ENCODE measurements around the gene ARAP3.

DNA sequence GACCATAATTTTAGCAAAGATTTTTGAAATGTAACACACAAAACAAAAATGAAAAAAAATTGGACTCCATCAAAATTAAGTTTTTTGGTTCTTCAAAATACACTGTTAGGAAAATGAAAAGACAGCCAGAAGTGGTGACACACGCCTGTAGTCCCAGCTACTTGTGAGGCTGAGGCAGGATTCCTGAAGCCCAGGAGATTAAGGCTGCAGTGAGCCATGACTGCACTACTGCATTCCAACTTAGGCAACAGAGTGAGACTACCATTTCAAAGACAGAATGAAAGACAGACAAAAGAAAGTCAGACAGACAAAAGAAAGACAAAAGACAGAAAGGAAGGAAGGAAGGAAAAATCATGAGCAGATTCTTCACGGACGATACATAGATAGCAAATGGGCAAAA, 70.7 kb downstream of the ARAP3 start:
- TF ChIP-seq EP300 (conservative IDR thresholded peaks at IDR 0.05; ENCODE audit: poor library complexity, severe bottlenecking): no peak
- TF ChIP-seq, protein P1, sequence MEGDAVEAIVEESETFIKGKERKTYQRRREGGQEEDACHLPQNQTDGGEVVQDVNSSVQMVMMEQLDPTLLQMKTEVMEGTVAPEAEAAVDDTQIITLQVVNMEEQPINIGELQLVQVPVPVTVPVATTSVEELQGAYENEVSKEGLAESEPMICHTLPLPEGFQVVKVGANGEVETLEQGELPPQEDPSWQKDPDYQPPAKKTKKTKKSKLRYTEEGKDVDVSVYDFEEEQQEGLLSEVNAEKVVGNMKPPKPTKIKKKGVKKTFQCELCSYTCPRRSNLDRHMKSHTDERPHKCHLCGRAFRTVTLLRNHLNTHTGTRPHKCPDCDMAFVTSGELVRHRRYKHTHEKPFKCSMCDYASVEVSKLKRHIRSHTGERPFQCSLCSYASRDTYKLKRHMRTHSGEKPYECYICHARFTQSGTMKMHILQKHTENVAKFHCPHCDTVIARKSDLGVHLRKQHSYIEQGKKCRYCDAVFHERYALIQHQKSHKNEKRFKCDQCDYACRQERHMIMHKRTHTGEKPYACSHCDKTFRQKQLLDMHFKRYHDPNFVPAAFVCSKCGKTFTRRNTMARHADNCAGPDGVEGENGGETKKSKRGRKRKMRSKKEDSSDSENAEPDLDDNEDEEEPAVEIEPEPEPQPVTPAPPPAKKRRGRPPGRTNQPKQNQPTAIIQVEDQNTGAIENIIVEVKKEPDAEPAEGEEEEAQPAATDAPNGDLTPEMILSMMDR (IDR thresholded peaks at IDR 0.05; ENCODE audit: poor library complexity, severe bottlenecking): no peak
